Measurements from ENCODE around the gene SENP5.

DNA sequence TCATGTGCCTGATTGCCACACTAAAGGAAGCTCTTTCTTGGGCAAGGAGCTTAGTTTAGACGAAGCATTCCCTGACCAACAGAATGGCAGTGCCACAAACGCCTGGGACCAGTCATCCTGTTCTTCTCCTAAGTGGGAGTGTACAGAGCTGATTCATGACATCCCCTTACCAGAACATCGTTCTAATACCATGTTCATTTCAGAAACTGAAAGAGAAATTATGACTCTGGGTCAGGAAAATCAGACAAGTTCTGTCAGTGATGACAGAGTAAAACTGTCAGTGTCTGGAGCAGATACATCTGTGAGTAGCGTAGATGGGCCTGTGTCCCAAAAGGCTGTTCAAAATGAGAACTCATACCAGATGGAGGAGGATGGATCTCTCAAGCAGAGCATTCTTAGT, 18.4 kb downstream of the SENP5 start:
- no peak for TF ChIP-seq POLR2AphosphoS5 (IDR thresholded peaks at IDR 0.05)
- TF ChIP-seq POLR2A (IDR thresholded peaks at IDR 0.05), result no peak
